PC-3 (cell line): Measurements from ENCODE around the gene PRICKLE1.

Source experiments
- CTCF ChIP-seq: fragments of 300-600 bp; sonication (generic); conservative IDR thresholded peaks from 2 replicates; pipeline ENCODE4 v1.5.1; 2017; ENCODE audit warnings: antibody characterized with exemption, low read depth, mild to moderate bottlenecking, low read length
- EZH2 ChIP-seq: fragments of 300-600 bp; sonication (generic); IDR thresholded peaks from one replicate; pipeline ENCODE4 v1.6.1; 2017; ENCODE audit warnings: antibody characterized with exemption, mild to moderate bottlenecking, low read length; ENCODE audit not compliant: unreplicated experiment
- EZH2phosphoT487 ChIP-seq: fragments of 300-600 bp; sonication (generic); IDR thresholded peaks from 2 replicates; pipeline ENCODE4 v1.6.1; 2018; ENCODE audit warnings: mild to moderate bottlenecking, antibody characterized with exemption, low read length, borderline replicate concordance

GRCh38 chr12:42473561-42473960 is 116.0 kb downstream of the PRICKLE1 start:
- TF ChIP-seq CTCF = no peak
- no peak for TF ChIP-seq EZH2phosphoT487
- TF ChIP-seq EZH2 = no peak
